ENCODE results near the gene TTC23L. TPM values are rescaled to one million over a fixed set of nuclear protein-coding genes. Genes with fewer than 3 reads are reported as not detected.
A peak's percentile ranks its signal among the peaks of the same experiment; 100 is the strongest.

TTC23L gene
- total RNA-seq, 1 donor: 0.36 TPM

GRCh38 chr5:34881246-34881645, 42.3 kb downstream of the TTC23L start:
- TF ChIP-seq CTCF (IDR thresholded peaks at IDR 0.05; ENCODE audit: insufficient read depth, low read length): no peak
- DNase-seq (ENCODE audit: low read depth): no peak
- H3K4me3 ChIP-seq (ENCODE audit: low read depth, low read length): no peak overlapping the region

- no peak for DNase-seq (ENCODE audit: low read depth)
- H3K4me3 ChIP-seq (ENCODE audit: low read depth, low read length): no peak overlapping the region
- TF ChIP-seq CTCF (IDR thresholded peaks at IDR 0.05; ENCODE audit: insufficient read depth, low read length): no peak
Observed at GRCh38 chr5:34886392-34887119, 47.6 kb downstream of the TTC23L start.

GRCh38 chr5:34889394-34889793, 50.4 kb downstream of the TTC23L start:
- DNase-seq (ENCODE audit: low read depth): no peak
- TF ChIP-seq CTCF (IDR thresholded peaks at IDR 0.05; ENCODE audit: insufficient read depth, low read length): no peak
- H3K4me3 ChIP-seq (ENCODE audit: low read depth, low read length): no peak overlapping the region

- no peak for TF ChIP-seq CTCF (IDR thresholded peaks at IDR 0.05; ENCODE audit: insufficient read depth, low read length)
- H3K4me3 ChIP-seq (ENCODE audit: low read depth, low read length): no peak overlapping the region
- DNase-seq (ENCODE audit: low read depth): peak; percentile 97
Observed at GRCh38 chr5:34891981-34892380, 53.0 kb downstream of the TTC23L start.

GRCh38 chr5:34892414-34892813, 53.5 kb downstream of the TTC23L start:
- no peak overlapping the region for H3K4me3 ChIP-seq (ENCODE audit: low read depth, low read length)
- no peak for DNase-seq (ENCODE audit: low read depth)
- no peak for TF ChIP-seq CTCF (IDR thresholded peaks at IDR 0.05; ENCODE audit: insufficient read depth, low read length)

- no peak for TF ChIP-seq CTCF (IDR thresholded peaks at IDR 0.05; ENCODE audit: insufficient read depth, low read length)
- H3K4me3 ChIP-seq (ENCODE audit: low read depth, low read length): no peak overlapping the region
- DNase-seq (ENCODE audit: low read depth): no peak
Observed at GRCh38 chr5:34894716-34895115, 55.8 kb downstream of the TTC23L start.
